Endothelial cell (in vitro differentiated cells): ENCODE results near the gene LPAR4. TPM values are rescaled to one million over a fixed set of nuclear protein-coding genes. Genes with fewer than 3 reads are reported as not detected.
"Not testable (repeated sequence)": the region's sequence is repeated elsewhere in the genome, so short reads cannot be mapped to it uniquely, and the experiment has no call there.

Experiments
- DNase-seq: peaks from one replicate; pipeline ENCODE4 v3.0.0; 2021; ENCODE audit warnings: low spot score
- H3K27ac Mint-ChIP-seq: one replicate; pipeline ENCODE4 v1.8.0; 2021; ENCODE audit warnings: mixed read lengths, inconsistent platforms; ENCODE audit not compliant: unreplicated experiment
- H3K27me3 Mint-ChIP-seq: one replicate; pipeline ENCODE4 v1.8.0; 2021; ENCODE audit warnings: mild to moderate bottlenecking, moderate library complexity, mixed read lengths, inconsistent platforms; ENCODE audit not compliant: unreplicated experiment
- H3K36me3 Mint-ChIP-seq: one replicate; pipeline ENCODE4 v1.8.0; 2021; ENCODE audit warnings: mild to moderate bottlenecking, low read depth, mixed read lengths, inconsistent platforms; ENCODE audit not compliant: unreplicated experiment
- H3K4me1 Mint-ChIP-seq: one replicate; pipeline ENCODE4 v1.8.0; 2021; ENCODE audit warnings: mild to moderate bottlenecking, mixed read lengths, inconsistent platforms; ENCODE audit not compliant: unreplicated experiment
- H3K4me3 Mint-ChIP-seq: one replicate; pipeline ENCODE4 v1.8.0; 2021; ENCODE audit warnings: mild to moderate bottlenecking, mixed read lengths, inconsistent platforms; ENCODE audit not compliant: unreplicated experiment
- H3K9me3 Mint-ChIP-seq: one replicate; pipeline ENCODE4 v1.8.0; 2021; ENCODE audit warnings: mixed read lengths, inconsistent platforms; ENCODE audit not compliant: unreplicated experiment
- CTCF ChIP-seq: fragments of 200-600 bp; sonication (generic); IDR thresholded peaks from one replicate; pipeline ENCODE4 v1.5.0; 2021; ENCODE audit warnings: antibody characterized with exemption; ENCODE audit not compliant: unreplicated experiment
- total RNA-seq: library from RNA; stranded (reverse); fragmentation: NEBNext Ultra II Directional; extraction: Animal tissue kit (Norgen Biotek cat#: 25700); gene quantifications from one replicate; pipeline ENCODE4 v1.2.1, GENCODE V29; 2021; ENCODE audit not compliant: unreplicated experiment

The LPAR4 gene
- total RNA-seq, 1 donor from 2014 or later, result 2.7 TPM

DNA sequence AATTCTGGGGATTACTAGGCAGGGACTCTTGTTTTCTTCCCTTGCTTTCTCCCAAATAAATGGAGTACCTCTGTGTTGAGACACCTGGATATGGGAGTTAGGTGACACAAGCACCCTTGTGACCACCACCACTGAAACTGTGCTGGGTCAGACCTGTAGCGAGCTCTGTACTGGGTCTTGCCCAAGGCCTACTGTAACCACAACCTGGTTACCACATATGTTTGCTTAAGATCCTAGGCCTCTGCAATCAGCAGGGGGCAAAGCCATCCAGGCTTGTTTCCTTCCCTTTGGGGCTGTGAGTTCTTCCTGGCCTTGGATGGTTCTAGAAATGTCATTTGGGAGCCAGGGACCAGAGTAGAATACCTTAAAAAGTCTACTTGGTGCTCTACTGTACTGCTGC is 49.4 kb downstream of the LPAR4 start:
- no peak for TF ChIP-seq CTCF
- Mint-ChIP-seq H3K4me1 (no peaks in the 10 kb centered on the region), H3K36me3 (no peaks in the 10 kb centered on the region), H3K9me3 (no peaks in the 10 kb centered on the region), H3K4me3 (no peak overlapping the region), H3K27ac (no peak overlapping the region), H3K27me3 (peaks cover 1% of the 10 kb centered on the region)
- no peak for DNase-seq

DNA sequence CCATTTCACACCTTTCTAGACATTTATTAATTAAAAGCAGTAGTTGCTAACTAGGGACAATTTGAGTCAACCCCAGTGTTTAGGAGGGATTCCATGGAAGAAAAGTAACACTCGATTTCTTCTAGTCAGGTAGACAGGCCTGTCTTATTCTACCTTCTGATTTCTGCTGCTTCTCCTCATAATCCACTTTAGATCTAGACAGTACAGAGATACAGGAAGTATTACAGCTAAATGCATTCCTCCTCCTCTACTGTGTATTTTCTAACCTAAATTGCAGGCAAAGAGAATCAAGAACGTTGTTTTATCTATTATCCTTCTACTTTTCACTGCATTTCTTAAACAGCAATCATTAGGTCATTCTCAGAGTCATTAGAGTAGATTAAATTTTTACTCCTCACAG is 52.6 kb downstream of the LPAR4 start:
- Mint-ChIP-seq H3K4me3 (no peak overlapping the region), H3K27me3 (peaks cover 1% of the 10 kb centered on the region), H3K9me3 (no peaks in the 10 kb centered on the region), H3K36me3 (no peaks in the 10 kb centered on the region), H3K4me1 (no peaks in the 10 kb centered on the region), H3K27ac (no peak overlapping the region)
- no peak for DNase-seq
- TF ChIP-seq CTCF, result no peak

DNA sequence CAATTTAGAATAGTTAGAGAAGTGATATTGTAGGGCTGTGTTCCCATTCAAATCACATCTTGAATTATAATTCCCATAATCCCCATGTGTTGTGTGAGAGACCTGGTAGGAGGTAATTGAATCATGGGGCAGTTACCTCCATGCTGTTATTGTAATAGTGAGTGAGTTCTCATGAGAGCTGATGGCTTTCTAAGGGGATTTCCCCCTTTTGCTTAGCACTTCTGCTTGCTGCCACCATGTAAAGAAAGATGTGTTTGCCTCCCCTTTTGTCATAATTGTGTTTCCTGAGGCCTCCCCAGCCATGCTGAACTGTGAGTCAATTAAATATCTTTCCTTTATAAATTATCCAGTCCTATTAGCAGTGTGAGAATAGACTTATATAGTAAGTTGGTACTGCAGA is 53.2 kb downstream of the LPAR4 start:
- DNase-seq, result no peak
- no peak for TF ChIP-seq CTCF
- no peaks in the 10 kb centered on the region for H3K36me3 Mint-ChIP-seq
- H3K4me1 Mint-ChIP-seq, result no peaks in the 10 kb centered on the region
- H3K4me3 Mint-ChIP-seq, result no peak overlapping the region
- H3K9me3 Mint-ChIP-seq, result no peaks in the 10 kb centered on the region
- H3K27me3 Mint-ChIP-seq, result peaks cover 1% of the 10 kb centered on the region
- no peak overlapping the region for H3K27ac Mint-ChIP-seq

DNA sequence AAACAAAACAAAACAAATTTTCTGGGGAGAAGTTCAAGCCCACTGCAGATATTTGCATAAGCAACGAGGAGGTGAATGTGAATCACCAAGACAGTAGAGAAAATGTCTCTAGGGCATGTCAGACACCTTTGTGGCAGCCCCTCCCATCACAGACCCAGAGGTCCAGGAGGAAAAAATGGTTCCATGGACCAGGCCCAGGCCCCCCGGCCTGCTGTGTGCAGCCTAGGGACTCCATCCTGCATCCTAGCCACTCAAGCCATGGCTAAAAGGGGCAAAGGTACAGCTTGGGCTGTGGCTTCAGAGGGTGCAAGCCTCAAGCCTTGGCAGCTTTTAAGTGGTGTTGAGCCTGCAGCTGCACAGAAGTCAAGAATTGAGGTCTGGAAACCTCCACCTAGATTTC is 54.0 kb downstream of the LPAR4 start:
- TF ChIP-seq CTCF, result no peak
- H3K4me3 Mint-ChIP-seq, result no peak overlapping the region
- no peak for DNase-seq
- H3K9me3 Mint-ChIP-seq, result no peaks in the 10 kb centered on the region
- no peaks in the 10 kb centered on the region for H3K36me3 Mint-ChIP-seq
- H3K27ac Mint-ChIP-seq, result no peak overlapping the region
- H3K27me3 Mint-ChIP-seq, result no peaks in the 10 kb centered on the region
- no peaks in the 10 kb centered on the region for H3K4me1 Mint-ChIP-seq

DNA sequence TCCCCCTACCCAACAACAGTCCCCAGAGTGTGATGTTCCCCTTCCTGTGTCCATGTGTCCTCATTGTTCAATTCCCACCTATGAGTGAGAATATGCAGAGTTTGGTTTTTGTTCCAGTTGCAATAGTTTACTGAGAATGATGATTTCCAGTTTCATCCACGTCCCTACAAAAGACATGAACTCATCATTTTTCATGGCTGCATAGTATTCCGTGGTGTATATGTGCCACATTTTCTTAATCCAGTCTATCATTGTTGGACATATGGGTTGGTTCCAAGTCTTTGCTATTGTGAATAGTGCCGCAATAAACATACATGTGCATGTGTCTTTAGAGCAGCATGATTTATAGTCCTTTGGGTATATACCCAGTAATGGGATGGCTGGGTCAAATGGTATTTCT is 55.0 kb downstream of the LPAR4 start:
- not testable (repeated sequence) for H3K4me3 Mint-ChIP-seq

More for the DNA sequence above, 55.0 kb downstream of the LPAR4 start:
- not testable (repeated sequence) for H3K27ac Mint-ChIP-seq, H3K27me3 Mint-ChIP-seq, H3K36me3 Mint-ChIP-seq, H3K4me1 Mint-ChIP-seq, DNase-seq, H3K9me3 Mint-ChIP-seq

Other genes with a start within 250 kb of the LPAR4 start
- gene RTL3, start 88.4 kb upstream of the LPAR4 start, total RNA-seq, result not detected
- gene P2RY10, start 197.7 kb downstream of the LPAR4 start, total RNA-seq, result not detected